ENCODE measurements around the gene CUX1. TPM values are rescaled to one million over a fixed set of nuclear protein-coding genes. Genes with fewer than 3 reads are reported as not detected.
"Not testable (repeated sequence)": the region's sequence is repeated elsewhere in the genome, so short reads cannot be mapped to it uniquely, and the experiment has no call there.

The CUX1 gene
- polyA plus RNA-seq, 1 donor = 43.6 TPM

DNA sequence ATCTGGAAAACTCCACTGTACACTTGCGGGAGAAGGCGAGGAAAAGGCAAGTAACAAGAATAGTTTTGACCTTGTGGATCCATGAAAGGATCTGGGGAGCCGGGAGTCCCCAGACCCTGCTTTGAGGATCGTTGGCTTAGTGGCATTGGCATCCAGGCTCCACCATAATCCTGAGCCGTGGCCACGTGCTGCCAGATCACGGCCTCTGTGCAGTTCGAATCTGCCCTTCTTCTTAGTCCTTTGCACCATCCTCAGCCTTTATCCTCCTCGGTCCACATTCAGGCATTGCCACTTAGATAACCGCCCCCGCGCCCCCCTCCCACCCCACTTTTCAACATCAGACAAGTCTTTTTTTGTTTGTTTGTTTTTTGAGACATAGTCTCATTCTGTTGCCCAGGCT lies 201.4 kb downstream of the CUX1 start:
- no peak for DNase-seq

- no peak for DNase-seq
These were observed 202.0 kb downstream of the CUX1 start for GRCh38 chr7:102019461-102019860.

DNA sequence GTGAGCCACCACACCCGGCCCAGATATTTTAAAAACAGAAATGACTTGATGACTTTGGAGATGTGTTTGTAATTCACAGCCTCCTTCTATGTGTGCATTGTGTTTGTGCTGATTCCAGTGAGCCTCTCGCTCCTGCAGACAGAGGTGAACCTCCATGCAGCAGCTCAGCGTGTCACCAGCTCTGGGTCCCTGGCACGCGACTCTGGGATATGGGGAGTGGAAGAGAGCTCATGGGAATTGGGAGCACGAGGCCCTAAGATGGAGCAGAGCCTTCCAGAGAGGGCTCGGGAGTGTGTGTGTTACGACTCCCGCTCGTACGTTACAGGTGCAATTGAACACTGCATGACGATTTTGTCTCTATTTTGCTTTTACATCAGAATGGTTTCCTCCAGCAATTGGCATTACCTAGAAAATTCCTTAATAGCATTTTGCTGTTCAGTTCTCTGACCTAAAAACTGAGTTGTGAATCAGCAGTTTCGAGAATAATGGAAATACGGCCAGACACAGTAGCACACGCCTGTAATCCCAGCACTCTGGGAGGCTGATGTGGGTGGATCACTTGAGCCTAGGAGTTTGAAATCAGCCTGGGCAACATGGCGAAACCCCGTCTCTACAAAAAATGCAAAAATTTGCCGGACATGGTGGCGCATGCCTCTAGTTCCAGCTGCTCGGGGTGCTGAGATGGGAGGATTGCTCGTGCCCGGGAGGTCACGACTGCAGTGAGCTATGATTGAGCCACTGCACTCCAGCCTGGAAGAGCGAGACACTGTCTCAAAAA lies 204.6 kb downstream of the CUX1 start:
- no peak for DNase-seq

DNA sequence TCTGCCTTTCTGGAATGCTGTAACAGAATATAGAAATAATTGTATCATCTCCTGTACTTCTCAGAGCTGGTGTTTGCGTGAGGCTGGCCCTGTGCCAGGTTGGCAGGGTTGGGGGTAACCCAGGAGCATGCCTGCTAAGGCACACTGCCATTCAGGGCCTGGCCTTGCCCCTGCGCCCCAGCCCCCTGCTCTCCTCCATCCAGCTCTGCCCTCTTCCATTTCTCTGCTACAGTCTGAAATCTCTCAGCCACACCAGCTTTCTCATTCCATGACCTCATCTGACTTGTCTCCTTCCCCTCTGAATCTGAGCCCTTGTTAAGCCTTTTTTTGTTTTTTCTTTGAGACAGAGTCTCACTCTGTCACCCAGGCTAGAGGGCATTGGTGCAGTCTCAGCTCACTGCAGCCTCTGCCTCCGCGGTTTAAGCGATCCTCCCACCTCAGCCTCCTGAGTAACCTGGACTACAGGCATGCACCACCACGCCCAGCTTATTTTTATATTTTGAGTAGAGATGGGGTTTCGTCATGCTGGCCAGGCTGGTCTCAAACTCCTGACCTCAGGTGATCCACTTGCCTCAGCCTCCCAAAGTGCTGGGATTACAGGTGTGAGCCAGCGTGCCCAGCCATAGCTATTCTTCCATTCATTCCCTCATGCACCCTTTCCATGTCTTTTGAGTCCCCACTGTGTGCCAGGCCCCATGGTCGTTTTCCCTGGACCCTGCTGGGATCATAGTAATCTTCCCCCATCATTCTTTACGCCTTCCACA lies 206.8 kb downstream of the CUX1 start:
- no peak for DNase-seq

DNA sequence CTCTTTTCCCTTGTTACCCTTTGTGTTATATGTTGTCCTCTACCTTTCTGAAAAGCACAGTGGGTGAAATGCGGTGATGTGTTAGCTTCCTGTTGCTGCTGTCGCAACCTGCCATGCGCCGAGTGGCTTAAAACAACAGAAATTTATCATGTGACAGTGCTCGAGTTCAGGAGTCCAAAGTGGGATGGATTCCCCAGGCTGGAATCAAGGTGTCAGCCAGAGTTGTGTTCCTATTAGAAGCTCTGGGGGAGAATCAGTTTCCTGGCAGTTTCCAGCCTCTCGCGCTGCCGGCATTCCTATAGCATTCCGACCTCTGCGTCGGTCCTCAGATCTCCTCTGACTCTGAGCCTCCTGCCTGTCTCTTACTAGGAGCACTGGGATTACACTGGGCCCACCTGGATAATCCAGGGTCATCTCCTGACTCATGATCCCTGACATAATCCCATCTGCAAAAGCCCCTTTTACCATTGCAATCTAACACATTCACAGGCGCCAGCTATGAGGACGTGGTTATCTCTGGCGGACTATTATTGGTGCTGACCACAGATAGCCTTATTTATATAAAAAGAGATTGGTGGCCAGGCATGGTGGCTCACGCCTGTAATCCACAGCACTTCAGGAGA lies 207.5 kb downstream of the CUX1 start:
- peak; percentile 37 for DNase-seq

GRCh38 chr7:102025777-102026176 lies 208.4 kb downstream of the CUX1 start:
- not testable (repeated sequence) for DNase-seq

DNA sequence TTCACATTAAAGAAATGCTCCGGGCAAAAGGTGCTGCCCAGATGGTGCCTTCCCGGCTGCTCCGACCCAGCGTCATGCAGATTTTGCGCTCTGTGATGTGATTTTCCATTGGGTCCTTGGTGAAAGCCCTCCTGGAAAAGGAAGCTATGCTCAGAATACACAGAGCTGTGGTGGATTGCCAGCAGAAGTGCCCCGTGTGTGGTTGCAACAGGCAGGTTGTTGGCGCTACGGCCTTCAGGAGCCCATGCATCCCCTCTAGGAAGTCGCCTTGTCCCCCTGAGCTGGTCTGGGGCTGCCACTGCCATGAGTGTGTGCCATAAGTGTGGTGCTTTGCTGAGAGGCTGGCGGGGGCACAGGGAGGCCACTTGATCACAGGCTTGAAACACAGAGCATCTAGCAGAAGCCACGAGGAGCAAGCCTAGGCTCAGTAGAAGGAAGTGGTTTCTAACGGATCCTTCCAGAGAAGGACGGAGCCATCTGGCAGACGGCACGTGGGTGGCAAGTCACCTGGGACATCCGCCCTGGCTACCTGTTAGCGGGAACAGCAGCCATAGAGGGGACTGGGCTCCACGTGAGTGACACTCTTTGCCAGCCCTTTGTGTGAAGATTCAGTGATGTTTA lies 210.9 kb downstream of the CUX1 start:
- no peak for DNase-seq

DNA sequence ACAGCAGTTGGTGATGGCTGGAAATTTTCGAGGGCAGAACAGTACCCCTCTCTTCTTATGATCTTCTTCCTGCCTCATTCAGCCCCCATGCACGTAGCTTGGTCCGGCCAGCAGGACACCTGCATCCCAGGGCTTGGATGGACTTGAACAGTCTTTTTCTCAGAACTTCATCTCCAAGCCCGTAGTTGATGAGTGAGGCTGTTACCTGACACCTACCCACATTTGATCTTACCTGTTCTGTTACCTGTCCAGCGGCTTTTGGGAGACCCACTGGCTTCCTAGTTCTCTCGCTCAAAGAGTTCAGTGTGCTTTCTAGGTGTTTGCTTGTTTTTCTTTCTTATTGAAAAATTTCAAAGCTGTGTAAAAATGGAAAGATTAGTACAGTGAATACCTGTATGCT lies 212.2 kb downstream of the CUX1 start:
- DNase-seq = no peak

DNA sequence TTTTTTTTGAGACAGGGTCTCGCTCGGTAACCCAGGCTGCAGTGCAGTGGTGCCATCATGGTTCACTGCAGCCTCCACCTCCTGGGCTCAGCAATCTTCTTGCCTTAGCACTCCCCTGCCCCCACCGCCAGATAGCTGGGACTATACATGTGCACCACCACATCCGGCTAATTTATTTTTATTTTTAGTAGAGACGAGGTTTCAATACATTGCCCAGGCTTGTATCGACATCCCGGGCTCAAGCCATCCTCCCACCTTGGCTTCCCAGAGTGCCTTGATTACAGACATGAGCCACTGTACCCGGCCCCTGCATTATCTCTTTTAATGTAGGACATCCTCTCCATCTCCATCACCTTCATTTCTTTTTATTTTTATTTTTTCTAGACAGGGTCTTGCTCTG lies 213.3 kb downstream of the CUX1 start:
- DNase-seq = no peak

GRCh38 chr7:102036958-102037357 lies 219.5 kb downstream of the CUX1 start:
- no peak for DNase-seq

DNA sequence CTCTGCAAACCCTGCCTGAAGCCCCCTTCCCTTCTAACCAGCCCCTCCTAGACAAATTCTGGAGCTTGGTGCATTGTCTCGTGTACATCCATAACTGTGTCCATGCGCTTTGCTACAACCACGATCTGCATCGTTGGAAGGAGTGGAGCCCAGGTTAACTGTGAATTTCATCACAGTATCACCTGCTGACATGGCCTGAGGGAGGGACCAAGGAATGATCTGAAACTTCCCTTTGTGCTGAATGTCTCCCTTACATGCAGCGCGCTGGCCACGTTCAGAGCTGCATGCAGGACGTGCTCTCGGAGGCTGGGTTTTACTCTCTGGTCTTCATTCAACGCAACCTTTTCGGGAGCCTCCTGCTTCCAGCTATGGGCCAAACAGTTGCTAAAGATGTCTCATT lies 222.3 kb downstream of the CUX1 start:
- DNase-seq = no peak

- DNase-seq = no peak
These were observed 223.1 kb downstream of the CUX1 start for GRCh38 chr7:102040569-102040968.

- DNase-seq = no peak
These were observed 224.7 kb downstream of the CUX1 start for GRCh38 chr7:102042016-102042656.

DNA sequence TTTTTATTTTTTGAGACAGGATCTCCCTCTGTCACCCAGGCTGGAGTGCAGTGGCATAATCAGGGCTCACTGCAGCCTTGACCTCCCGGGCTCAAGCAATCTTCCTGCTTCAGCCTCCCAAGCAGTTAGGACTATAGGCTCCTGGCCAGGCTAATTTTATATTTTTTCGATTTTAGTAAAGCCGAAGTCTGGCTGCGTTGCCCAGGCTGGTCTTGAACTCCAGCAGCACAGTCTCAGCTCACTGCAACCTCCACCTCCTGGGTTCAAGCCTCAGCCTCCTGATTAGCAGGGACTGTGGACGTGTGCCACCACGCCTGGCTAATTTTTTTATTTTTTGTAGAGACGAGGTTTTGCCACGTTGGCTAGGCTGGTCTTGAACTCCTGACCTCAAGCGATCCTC lies 225.4 kb downstream of the CUX1 start:
- DNase-seq = not testable (repeated sequence)

DNA sequence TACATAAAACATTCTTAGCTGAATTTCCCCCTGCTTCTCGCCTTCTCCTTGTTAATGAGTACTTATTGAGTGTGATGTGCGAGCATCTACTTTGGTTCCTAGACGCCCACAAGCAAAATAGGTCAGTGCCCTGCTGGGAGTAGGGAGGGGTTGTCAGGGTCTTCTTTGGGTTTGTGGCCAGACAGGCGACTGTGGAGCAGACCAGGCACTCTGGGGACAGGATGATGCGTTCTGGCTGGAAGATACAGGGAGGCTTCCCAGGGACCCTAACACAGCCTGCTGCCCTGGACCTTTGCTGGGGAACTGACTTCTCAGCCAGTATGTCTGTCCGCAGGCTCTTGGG lies 227.2 kb downstream of the CUX1 start:
- no peak for DNase-seq

- DNase-seq = peak; percentile 77
These were observed 227.7 kb downstream of the CUX1 start for GRCh38 chr7:102044984-102045673.

GRCh38 chr7:102045681-102046372 lies 228.4 kb downstream of the CUX1 start:
- DNase-seq = no peak

- no peak for DNase-seq
These were observed 229.1 kb downstream of the CUX1 start for GRCh38 chr7:102046373-102047117.

GRCh38 chr7:102047167-102047566 lies 229.7 kb downstream of the CUX1 start:
- no peak for DNase-seq

- no peak for DNase-seq
These were observed 232.3 kb downstream of the CUX1 start for GRCh38 chr7:102049765-102050164.
